Body of pancreas (tissue), 4 donors: ENCODE results near the gene SCFD2.

ENCODE experiments used
- POLR2A ChIP-seq, 3 donors: fragments of 450-650 bp; IDR thresholded peaks; one replicate each; pipeline ENCODE4 v1.6.1; 2016; ENCODE audit warnings: antibody characterized with exemption in 3 of 3, mild to moderate bottlenecking in 2 of 3
- TF ChIP-seq, protein P1 (sequence below), 7 experiments: fragments of 450-650 bp in 4 of 7; fragments of 200-600 bp in 3 of 7; sonication (generic) in 3 of 7; IDR thresholded peaks; one replicate each; pipeline ENCODE4 v1.5.1; 2016 to 2019; ENCODE audit warnings: antibody characterized with exemption in 7 of 7

DNA sequence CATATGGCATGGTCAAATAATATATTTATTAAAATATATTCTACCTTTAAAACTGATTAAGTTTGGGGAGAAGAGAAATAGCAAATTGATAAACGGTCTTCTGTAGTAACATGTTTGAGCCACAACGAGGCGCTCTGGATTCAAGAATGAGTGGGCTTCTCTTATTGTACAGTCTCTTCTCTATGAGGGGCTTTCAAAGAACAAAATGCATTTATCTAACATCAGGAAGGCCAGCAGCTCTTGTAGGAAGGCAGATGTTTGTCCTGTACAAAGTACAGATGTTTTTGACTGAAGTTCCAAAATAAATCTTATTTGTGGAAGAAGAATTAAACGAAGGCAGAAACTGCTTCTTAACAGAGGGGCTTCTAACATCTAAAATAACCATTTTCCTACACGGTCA lies 350.2 kb downstream of the SCFD2 start:
- TF ChIP-seq, protein P1, sequence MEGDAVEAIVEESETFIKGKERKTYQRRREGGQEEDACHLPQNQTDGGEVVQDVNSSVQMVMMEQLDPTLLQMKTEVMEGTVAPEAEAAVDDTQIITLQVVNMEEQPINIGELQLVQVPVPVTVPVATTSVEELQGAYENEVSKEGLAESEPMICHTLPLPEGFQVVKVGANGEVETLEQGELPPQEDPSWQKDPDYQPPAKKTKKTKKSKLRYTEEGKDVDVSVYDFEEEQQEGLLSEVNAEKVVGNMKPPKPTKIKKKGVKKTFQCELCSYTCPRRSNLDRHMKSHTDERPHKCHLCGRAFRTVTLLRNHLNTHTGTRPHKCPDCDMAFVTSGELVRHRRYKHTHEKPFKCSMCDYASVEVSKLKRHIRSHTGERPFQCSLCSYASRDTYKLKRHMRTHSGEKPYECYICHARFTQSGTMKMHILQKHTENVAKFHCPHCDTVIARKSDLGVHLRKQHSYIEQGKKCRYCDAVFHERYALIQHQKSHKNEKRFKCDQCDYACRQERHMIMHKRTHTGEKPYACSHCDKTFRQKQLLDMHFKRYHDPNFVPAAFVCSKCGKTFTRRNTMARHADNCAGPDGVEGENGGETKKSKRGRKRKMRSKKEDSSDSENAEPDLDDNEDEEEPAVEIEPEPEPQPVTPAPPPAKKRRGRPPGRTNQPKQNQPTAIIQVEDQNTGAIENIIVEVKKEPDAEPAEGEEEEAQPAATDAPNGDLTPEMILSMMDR (IDR thresholded peaks at IDR 0.05): peak; percentile 17 to 66 (median 54)
- TF ChIP-seq POLR2A (IDR thresholded peaks at IDR 0.05): no peak
